HUES48 (cell line): ENCODE data around the gene PRRT1.
A peak's percentile ranks its signal among the peaks of the same experiment; 100 is the strongest.

Source experiments
- H3K27ac ChIP-seq: one replicate; pipeline ENCODE4 v1.7.0; 2013; ENCODE audit warnings: low read depth, low read length, inconsistent platforms
- H3K27me3 ChIP-seq: 2 replicates; pipeline ENCODE4 v1.6.1; 2013; ENCODE audit warnings: mild to moderate bottlenecking, low read length; ENCODE audit not compliant: control insufficient read depth, insufficient read depth
- H3K36me3 ChIP-seq: 2 replicates; pipeline ENCODE4 v1.6.1; 2013; ENCODE audit warnings: low read length; ENCODE audit not compliant: control insufficient read depth, insufficient read depth
- H3K4me1 ChIP-seq: 2 replicates; pipeline ENCODE4 v1.6.1; 2013; ENCODE audit warnings: mild to moderate bottlenecking, low read length; ENCODE audit not compliant: control insufficient read depth, insufficient read depth
- H3K4me3 ChIP-seq: 2 replicates; pipeline ENCODE4 v1.5.1; 2013; ENCODE audit warnings: mild to moderate bottlenecking, low read depth, low read length
- H3K9ac ChIP-seq: 2 replicates; pipeline ENCODE4 v1.6.1; 2013; ENCODE audit warnings: mild to moderate bottlenecking, low read depth, low read length, moderate library complexity
- H3K9me3 ChIP-seq: 2 replicates; pipeline ENCODE4 v1.6.1; 2013; ENCODE audit warnings: low read length; ENCODE audit not compliant: control insufficient read depth, insufficient read depth

Gene PRRT1

DNA sequence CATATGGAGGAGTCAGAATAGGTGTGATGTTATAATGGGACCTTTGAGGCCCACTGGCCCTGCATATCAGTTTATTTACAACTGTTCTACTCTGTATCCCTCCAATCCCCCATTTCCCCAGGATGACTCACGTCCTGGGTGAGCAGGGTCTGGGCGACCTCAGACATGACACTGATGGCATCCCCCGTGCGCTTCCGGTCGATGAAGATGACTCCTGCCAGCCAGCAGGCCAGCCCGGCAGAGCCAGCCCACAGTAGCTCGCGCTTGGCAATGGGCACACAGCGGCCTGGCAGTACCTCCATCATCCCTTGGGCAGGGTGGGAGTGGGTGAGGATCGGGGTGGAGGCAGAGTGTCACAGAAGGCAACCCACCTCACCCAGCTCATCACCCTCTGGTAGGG lies 18.6 kb upstream of the PRRT1 start:
- Histone ChIP-seq H3K36me3 (peaks cover 54% of the 10 kb centered on the region), H3K4me1 (peaks cover 14% of the 10 kb centered on the region), H3K9ac (no peak overlapping the region), H3K27ac (no peak overlapping the region), H3K27me3 (no peaks in the 10 kb centered on the region), H3K9me3 (no peaks in the 10 kb centered on the region), H3K4me3 (no peak overlapping the region)

DNA sequence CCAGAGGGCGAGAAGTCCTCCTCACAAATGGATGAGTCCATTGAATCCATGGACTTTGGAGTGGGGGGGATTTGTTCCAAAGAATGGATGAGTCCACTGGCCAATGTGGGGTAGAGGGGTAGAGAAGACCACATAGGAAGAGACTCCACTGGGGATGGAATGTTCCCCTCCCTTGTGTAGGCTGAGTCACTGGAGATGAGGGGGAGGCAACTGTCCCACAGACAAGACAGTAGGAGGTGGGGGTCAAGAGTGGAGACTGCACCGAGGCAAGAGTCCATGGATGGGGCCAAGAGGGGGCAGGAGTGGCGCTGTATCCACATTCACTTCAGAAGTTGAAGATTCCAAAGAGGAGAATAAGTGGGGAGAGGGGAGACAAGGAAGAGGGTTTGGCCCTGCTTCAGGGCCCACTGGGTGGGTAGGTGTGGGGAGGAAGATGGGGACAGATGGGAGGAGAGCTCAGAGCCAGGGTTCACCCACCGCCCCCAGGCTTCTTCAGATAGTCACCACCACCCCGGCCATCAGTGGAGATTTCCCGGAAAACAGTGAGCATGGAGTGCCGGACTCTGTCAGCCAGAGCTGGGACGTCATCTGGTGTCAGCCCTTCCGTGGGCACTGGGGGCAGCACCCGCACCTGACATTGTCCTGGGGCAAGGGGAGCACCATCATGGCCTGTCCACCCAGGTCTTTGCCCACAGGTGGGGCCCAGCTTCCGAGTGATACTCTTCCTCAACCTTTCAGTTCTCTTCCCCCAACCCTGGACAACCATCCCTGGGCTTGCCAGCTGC lies 17.3 kb upstream of the PRRT1 start:
- H3K27me3 ChIP-seq: no peaks in the 10 kb centered on the region
- H3K9ac ChIP-seq: no peak overlapping the region
- H3K9me3 ChIP-seq: no peaks in the 10 kb centered on the region
- H3K4me3 ChIP-seq: no peak overlapping the region
- H3K36me3 ChIP-seq: peaks cover 49% of the 10 kb centered on the region
- H3K4me1 ChIP-seq: peaks cover 5% of the 10 kb centered on the region; the same call in 1 of the 2 replicates
- H3K27ac ChIP-seq: no peak overlapping the region

DNA sequence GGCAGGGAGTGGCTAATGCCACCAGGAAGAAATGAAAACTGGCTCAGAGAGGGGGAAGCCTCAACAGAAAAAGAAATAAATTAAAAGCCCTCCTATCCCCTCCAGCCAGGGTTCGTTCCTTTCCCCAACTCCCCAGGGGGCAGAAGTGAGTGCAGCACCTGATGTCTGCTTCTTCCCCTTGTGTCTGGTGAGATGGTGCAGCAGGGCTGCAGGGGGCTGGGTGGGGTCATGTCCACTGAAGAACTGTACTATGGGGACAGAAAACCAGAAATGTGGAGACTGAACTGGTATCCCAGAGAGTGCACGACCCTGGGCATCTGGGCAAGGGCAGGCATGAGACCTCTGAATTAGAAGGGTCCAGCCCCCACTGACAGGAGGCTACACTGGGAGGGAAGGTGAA lies 16.6 kb upstream of the PRRT1 start:
- H3K4me3 ChIP-seq: no peak overlapping the region
- H3K36me3 ChIP-seq: peaks cover 51% of the 10 kb centered on the region
- H3K4me1 ChIP-seq: peaks cover 3% of the 10 kb centered on the region; the same call in 1 of the 2 replicates
- H3K27me3 ChIP-seq: no peaks in the 10 kb centered on the region
- H3K27ac ChIP-seq: peak overlapping the region; percentile 55
- H3K9ac ChIP-seq: no peak overlapping the region
- H3K9me3 ChIP-seq: no peaks in the 10 kb centered on the region

DNA sequence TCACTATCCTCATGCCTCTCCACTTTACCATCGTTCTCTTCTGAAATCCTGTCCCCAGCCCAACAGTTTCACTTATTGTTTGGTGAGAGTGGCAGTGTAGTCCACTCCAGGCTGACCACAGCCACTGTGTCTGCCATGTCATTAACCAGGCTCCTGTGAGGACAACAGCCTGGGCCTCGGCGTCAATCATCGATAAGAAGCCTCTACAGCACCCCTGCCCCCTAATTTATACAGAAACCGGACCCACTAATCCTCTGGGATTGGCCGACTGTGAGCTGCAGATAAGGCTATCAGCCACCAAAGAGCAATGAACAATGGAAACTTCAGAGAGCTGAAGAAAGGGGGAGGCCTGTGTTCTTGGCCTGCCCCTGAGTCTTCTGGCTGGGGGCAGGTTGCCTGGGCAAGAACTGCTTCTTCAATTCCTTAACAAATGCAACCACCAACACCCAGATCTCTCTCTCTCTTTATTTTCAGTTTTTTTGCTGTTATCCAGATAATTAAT lies 16.1 kb upstream of the PRRT1 start:
- peak overlapping the region; percentile 55 for H3K27ac ChIP-seq
- H3K4me3 ChIP-seq: no peak overlapping the region
- H3K9me3 ChIP-seq: no peaks in the 10 kb centered on the region
- H3K36me3 ChIP-seq: peaks cover 56% of the 10 kb centered on the region
- H3K27me3 ChIP-seq: no peaks in the 10 kb centered on the region
- H3K9ac ChIP-seq: no peak overlapping the region
- no peaks in the 10 kb centered on the region for H3K4me1 ChIP-seq

DNA sequence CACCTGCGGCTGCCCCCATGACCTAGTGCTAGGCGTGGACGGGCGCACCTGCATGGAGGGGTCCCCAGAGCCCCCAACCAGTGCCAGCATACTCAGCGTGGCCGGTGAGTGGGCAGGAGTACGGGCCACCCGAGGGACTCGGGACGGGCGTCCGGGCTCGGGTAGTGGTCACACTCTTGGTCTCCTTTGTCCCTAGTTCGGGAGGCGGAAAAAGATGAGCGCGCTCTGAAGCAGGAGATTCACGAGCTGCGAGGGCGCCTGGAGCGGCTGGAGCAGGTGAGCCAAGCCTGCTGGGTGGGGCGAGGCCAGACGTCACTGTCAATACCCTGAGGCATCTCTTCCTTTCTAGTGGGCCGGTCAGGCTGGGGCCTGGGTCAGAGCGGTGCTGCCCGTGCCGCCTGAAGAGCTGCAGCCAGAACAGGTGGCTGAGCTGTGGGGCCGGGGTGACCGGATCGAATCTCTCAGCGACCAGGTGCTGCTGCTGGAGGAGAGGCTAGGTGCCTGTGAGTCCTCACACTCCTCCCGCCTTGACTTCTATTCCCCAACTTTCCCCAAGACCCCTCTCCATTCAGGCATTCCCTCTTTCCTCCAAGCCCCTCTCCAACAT lies 15.5 kb upstream of the PRRT1 start:
- Histone ChIP-seq H3K36me3 (peaks cover 54% of the 10 kb centered on the region), H3K9ac (no peak overlapping the region; the same call in 1 of the 2 replicates), H3K4me1 (no peaks in the 10 kb centered on the region), H3K9me3 (no peaks in the 10 kb centered on the region), H3K27ac (peak overlapping the region; percentile 55), H3K4me3 (no peak overlapping the region), H3K27me3 (no peaks in the 10 kb centered on the region)

DNA sequence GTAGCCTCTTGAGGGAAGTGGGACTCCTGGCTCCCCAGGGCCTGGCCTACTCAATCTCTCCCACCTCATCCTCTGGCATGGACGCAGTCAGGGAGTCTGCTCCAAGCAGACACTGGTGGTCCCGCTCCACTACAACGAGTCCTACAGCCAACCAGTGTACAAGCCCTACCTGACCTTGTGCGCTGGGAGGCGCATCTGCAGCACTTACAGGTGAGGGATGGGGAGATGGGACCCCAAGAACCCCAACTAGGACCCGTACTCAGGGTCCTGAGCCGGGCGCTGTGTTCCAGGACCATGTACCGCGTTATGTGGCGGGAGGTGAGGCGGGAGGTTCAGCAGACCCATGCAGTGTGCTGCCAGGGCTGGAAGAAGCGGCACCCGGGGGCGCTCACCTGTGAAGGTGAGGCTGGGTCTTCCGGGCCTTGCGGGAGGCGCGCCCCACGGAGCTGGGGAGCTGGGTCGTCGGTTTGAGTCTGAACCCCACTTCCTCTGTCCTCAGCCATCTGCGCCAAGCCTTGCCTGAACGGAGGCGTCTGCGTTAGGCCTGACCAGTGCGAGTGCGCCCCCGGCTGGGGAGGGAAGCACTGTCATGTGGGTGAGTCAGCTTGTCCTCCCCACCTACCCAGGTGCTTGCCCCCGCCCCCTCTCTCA lies 14.8 kb upstream of the PRRT1 start:
- Histone ChIP-seq H3K9me3 (no peaks in the 10 kb centered on the region), H3K9ac (no peak overlapping the region), H3K4me3 (no peak overlapping the region), H3K36me3 (peaks cover 52% of the 10 kb centered on the region), H3K4me1 (no peaks in the 10 kb centered on the region), H3K27me3 (no peaks in the 10 kb centered on the region), H3K27ac (no peak overlapping the region)

DNA sequence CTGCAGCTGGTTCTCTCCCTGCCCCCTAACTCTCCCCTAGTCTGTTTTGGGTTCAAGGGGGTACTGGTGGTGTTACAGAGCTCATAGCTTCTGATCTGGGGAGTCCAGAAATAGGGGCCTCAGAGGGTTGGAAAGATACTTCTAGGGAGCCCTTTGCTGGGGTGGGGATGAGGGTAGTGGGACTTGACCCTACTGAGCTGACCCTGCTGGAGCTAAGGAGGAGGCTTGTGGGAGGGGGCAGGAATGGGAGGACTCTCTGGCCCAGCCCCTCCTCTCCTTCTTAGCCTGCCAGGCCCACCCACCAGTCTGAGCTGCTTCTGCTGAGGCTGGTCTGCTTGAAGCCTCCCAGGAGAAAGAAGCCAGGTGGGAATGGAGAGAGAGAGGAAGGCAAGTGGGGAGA lies 12.6 kb upstream of the PRRT1 start, which contains the start of gene EGFL8:
TSS of gene EGFL8 (plus strand) at position 301 of the 400 bp plus-strand sequence. CDS start 1,571 bp downstream, outside the sequence.
- no peaks in the 10 kb centered on the region for H3K27me3 ChIP-seq
- H3K4me3 ChIP-seq: no peak within 1 kb of the TSS
- no peak within 1 kb of the TSS for H3K9ac ChIP-seq
- H3K27ac ChIP-seq: no peak within 1 kb of the TSS
- H3K9me3 ChIP-seq: no peaks in the 10 kb centered on the region
- peaks cover 32% of the 10 kb centered on the region for H3K36me3 ChIP-seq
- no peaks in the 10 kb centered on the region for H3K4me1 ChIP-seq

DNA sequence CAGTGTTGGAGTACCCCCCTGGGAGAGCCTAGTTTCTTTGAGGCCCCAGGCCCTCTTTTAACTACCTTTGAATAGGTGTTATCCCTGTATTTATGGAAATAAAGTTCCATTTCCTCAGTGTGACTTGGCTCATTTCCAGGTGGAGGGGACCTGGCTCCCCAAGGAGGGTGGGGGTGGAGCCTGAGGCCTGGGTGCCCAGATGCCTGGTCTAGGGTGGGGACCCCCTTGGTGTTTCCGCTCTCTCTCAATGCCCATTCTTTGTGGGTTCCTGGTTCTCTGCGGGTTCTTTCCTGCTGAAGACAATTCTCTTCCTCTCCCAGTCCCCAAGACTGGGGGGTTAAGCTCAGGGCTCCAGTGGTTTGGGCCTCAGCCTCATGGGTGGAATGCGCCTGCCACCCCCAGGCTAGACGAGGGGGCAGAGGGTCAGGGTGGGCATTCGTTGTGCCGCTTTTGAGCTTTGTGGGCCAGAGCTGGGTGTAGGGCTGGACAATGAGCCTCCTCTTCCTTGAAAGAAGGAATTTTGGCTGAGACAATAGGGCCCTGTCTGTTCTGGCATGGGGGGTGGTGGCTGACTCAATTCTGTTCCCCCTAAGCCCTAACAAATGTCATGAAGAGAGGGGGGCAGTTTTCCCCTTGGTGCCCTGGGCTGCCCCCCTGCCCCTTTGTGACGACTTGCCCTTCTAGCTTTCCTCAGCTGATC lies 12.0 kb upstream of the PRRT1 start:
- H3K9me3 ChIP-seq: no peaks in the 10 kb centered on the region
- no peak overlapping the region for H3K9ac ChIP-seq
- H3K27ac ChIP-seq: no peak overlapping the region
- H3K36me3 ChIP-seq: peaks cover 28% of the 10 kb centered on the region
- no peaks in the 10 kb centered on the region for H3K27me3 ChIP-seq
- H3K4me1 ChIP-seq: no peaks in the 10 kb centered on the region
- no peak overlapping the region for H3K4me3 ChIP-seq

DNA sequence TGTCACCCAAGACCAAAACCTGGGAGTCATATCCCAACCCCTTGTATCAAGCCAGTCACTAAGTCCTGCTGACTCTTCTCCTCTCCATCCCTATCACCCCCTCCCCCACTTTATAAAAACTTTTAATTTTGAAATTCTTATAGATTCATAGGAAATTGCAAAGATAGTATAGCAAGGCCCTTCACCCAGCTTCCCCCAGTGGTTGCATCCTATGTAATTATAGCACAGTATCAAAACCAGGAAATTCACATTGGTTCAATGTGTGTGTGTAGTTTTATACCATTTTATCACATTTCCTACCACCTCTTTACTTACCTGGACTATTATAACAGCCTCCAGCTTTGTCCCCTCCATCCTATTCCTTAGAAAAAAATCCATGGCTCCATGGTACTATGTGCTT lies 6.3 kb upstream of the PRRT1 start:
- H3K27ac ChIP-seq: no peak overlapping the region
- no peaks in the 10 kb centered on the region for H3K9me3 ChIP-seq
- peaks cover 2% of the 10 kb centered on the region; the same call in 1 of the 2 replicates for H3K4me1 ChIP-seq
- H3K27me3 ChIP-seq: peaks cover 1% of the 10 kb centered on the region
- peaks cover 40% of the 10 kb centered on the region for H3K36me3 ChIP-seq
- H3K4me3 ChIP-seq: no peak overlapping the region
- no peak overlapping the region for H3K9ac ChIP-seq

DNA sequence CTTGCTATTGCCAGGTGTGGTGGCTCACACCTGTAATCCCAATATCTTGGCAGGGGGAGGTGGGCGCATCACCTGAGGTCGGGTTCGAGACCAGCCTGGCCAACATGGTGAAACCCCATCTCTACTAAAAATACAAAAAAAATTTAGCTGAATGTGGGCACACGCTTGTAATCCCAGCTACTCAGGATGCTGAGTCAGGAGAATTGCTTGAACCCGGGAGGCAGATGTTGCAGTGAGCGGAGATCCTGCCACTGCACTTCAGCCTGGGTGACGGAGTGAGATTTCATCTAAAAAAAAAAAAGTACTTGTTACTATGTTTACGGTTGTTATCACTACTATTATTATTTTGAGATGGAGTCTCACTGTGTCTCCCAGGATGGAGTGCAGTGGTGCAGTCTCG lies 5.2 kb upstream of the PRRT1 start:
- Histone ChIP-seq H3K4me3 (no peak overlapping the region), H3K27me3 (peaks cover 13% of the 10 kb centered on the region), H3K36me3 (peaks cover 36% of the 10 kb centered on the region), H3K27ac (no peak overlapping the region), H3K4me1 (peaks cover 13% of the 10 kb centered on the region), H3K9me3 (no peaks in the 10 kb centered on the region), H3K9ac (no peak overlapping the region)
